Activated naive CD4-positive, alpha-beta T cell (primary cell): Measurements from ENCODE around the gene HDAC4.

Experiments
- DNase-seq, 4 experiments: peaks; one replicate each; lab custom pipeline; 2025; lab: John Stamatoyannopoulos, UW

The HDAC4 gene

DNA sequence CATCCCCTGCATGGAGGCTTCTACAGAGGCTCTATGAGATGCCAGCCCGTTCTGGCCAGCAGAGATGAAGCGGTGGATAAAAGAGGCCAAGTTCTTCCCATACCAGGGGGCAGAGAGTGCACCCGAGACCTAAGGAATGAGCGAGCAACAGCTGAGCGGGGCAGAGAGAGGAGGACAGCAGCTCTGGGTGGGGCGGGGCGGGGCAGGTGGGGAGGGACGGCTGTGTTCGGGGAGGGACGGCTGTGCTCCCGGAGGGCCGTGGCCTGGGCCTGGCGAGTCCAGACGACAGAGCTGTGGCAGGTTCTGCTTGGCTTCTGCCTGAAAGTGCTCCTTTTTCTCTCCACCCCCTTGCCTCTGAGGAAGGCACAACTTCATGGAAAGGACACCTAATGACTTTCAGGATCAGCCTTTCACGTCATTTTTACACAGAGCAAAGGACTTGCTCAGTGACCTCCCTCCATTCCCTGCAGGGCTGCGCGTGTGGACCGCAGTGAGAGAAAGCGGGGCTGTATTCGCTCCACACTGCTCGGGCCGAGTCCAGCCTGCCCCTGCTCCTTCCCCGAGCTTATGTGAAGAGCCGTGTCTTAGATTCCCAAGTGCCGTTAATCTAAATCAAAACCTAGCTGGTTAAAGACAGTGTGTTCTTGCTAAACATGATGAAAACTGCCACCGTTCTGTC, 232.9 kb downstream of the HDAC4 start:
- DNase-seq: no peak

DNA sequence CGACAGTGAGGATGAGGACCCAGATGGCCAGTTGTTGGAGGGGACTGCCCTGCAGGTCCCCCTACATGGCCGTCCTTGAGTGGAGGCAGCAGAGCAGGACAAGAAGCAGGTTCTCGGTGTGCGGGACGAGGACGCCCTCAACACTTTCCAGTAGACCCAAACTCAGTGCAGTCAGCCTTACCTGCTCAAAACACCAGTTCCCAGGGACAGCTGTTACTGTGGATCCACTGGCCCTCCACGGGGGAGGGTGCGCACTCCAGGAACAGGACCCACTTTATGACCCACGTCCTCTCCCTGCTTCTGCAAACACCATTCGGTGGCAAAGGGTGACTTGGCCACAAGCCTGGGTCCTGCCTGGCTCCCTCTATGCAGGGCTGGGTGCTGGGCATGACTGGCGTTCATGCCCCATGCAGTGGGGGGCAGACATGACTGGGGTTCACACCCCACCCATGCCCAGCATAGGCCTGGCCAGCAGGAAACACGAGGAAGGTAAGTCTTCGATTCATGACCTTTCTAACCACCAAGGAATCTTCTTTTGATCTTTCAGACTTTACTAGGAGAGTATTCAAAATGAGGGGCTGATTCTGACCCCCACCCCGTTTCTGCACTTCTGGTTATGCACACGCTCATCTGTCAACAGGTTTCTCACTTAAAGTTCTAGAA, 233.7 kb downstream of the HDAC4 start:
- DNase-seq: no peak

DNA sequence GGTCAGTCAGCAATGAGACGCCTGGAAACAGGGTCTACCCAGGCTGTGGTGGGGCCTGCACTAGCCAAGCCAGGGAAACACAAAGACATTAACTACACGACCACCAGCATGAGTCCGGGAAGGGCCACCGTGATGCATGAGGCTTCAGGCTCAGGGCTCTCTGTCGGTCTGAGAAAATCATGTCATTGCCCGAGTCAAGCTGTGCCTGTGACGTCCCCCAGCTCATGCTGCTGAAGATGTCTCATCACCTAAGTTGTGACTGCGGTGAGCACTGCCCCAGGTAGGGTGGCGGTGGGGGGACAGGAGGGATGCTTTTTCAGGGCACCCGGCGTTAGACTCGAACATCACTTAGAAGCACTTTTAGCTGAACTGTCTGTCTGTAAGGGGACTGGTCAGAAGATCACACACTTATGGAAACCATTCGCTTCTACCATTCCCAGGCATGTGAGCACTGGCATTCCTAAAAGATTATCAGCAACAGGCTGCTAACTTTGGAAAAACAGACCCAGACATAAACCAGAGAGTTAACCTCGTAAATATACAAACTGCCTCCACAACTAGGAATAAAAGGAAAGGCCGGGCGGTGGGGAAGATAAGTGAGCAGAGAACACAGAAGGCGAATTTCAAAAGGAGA, 234.5 kb downstream of the HDAC4 start:
- DNase-seq: no peak

DNA sequence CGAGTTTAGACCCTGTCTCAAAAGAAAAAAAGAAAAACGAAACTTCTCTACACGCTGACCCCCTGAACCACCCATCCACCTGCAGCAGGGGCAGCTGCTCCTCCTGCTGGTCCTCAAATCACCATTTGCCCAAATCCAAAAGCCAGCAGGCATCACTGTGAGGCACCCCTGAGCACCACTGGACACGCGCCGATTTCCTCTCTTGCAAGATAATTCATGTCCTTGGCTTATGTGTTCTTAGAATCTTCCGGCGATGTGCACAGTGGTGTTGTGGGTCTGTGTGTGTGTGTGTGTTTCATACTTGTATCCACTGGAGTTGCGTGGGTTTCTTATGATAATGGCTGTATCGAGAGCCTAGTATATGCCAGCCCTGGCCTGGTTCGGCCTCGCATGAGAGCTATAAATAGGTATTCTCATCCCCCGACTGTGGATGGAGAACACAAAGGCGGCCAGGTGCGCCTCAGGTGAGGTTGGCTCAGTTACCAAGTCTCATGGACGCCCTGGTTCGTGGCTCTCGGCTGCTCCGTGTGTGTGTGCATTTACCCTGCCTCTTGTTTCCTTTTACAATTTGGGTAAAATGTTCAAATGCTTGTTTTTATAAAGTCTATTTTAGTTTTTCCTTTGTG, 235.5 kb downstream of the HDAC4 start:
- DNase-seq: no peak

DNA sequence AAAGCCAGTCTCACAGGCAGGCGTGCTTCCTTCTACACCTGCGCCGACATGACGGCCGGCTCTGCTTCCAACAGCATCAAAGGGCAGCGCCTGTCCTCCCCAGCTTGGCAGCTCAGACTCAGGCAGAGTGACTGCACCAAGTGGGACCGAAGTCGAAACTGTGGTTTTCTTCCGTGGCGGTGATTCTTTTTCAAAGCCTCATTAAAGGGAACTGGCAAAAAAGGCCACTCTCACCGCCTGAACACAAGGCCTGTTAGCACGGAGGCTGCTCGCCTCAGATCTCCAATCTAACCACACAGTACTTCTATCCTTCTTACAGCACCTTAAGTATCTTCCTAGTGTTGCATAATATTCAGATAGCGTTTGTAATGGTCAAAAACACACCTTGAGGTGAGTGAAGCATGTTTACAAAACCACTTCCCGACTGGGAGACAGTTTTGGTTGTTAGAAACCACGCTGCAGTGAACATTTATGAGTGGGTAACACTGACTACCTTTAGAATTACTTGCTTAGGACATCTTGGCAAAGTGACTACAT, 236.4 kb downstream of the HDAC4 start:
- peak in 1 of 4 experiments; percentile 6 for DNase-seq

DNA sequence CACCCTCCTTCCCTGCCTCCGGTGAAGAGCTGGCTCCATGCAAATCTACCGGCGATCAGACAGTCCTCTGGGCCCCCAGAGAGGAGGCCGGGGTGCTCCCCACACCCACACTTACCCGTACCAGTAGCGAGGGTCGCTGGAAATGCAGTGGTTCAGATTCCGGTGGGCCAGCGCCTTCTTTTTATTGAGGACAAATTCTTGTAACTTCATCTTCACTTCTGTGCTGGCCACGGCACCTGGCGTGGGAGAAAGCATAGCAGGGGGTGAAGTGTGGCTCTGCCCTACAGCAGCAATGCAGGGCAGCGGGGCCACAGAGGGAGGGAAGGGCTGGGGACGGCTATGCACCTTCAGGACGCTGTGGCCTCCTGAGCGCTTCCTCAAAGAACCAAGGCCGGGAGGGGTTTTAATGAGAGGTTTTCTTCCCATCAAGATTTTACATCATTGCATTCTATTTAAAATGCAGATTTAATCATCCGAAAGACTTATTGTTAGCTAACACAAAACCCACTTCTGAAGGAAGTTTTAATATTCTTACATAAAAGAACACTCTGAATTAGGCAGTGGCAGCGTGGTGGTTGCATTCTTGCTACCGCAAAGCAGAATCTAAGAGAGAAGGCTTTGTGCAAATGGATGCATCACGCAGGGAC, 237.0 kb downstream of the HDAC4 start:
- no peak for DNase-seq

DNA sequence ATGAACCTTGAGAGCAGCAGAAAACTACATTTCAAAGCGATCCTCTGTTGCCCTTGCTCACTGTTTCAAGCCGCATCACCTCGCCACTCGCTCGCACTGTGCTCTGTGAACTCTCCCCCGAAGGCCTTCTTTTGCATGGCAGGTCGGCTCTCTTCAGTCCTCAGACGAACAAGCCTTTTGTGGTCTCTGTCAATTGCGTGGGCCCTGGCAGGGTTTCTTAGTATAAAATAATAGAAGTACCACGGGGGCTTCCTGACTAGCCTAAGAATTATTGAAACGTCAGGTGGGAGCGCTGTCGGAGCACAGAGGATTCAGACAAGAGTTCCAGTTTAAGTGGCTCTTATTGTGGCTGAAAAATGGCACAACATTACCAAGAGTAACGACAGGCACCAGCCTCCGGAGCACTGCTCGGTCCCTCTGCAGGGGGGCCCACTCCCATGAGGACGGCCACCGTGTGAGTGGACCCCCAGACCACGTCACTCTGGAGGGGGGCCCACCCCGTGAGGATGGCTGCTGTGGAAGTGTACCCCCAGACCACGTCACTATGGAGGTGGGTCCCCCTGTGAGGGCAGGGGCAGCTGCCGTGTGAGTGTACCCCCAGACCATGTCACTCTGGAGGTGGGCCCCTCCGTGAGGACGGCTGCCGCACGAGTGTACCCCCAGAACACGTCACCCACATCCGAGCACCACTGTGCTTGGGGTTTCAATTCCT, 237.7 kb downstream of the HDAC4 start:
- no peak for DNase-seq

DNA sequence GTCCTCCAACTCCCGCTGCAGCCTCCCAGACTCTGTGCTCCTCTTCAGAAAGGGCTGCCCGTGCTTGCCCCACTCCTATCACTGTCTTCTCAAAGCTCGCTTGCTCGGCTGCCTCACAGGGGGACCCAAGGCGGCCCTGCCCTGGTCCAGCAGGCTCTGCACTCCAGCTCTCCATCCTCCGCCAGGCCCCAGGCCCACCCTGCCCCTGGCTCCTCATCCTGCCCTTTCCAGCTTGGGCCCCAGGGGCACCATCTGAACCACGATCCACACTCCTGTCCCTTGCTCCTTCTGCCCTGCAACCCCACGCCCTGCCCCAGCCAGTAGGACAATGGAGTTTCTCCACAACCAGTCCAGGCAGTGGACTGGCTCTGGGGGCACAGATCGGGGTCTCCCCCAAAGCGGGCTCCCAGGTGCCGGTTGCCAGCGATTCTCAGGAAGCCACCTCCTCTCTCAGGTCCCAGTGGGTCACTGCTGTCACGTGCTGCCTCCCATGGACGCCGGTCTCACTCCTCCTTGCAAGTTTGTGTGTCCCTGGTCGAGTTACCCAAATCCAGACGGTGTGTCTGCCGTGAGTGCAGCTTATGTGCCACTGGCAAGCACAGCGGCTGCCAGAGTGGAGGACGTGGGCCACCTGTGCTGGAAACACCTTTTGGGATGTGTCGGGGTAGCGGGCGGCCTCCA, 238.5 kb downstream of the HDAC4 start:
- DNase-seq: no peak

DNA sequence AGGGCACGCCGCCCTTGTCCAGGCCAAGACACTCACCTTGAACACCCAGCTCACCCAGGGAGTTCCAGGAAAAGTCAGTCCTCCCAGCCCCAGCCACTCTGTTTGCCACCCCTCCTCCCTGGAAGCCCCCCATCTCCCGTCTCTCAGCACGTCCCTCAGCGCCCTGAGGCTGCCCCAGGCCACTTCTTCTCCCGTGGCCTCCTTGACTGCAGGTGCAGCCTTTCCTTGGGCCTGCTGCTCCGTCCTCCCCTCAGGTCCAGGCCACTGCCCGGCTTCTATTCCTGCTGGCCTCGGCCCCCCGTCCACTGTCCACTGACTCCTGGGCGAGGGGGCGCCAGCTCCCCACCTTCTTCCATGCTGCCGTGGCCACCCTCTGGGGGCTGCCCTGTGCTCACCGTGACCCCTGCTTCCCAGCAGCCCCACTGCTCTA, 239.1 kb downstream of the HDAC4 start:
- no peak for DNase-seq

DNA sequence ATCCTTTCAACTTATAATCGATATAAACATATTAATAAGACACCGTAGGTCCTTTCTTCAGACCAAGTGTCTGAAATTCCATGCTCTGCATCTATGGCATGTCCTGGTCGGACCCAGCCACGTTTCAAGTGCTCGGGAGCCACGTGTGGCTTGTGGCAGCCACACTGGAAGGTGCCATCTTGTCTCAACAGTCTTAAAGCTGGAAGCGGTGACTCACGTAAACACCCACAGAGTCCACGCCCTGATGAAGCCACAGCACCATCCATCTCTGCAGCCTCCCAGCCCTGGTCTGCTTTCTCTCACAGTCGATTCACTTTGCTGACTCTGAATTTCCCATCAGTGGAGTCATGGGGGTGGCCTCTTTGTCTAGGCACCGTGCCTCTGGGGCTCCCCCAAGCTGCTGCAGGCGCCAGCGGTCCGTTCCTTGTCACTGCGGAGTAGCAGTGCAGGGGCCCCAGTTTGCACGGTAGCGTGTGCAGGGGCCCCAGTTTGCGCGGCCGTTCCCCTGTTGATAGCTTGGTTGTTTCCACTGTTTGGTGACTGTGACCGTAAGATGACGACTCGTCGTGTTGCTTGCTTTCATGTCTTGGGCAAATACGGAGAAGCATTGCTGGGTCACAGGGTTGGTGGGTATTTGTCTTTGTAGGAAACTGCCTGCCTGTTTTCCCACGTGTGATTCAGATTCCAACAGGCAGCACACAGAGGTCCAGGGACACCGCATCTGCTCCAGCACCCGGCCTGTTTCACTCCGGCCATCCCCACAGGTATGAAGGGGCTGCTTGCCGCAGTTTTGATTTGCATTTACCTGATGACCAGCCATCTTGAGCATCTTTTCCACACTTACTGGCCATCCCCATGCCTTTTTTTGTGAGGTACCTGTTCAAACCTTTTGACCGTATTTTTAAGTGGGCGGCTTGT, 240.3 kb downstream of the HDAC4 start:
- DNase-seq: no peak

DNA sequence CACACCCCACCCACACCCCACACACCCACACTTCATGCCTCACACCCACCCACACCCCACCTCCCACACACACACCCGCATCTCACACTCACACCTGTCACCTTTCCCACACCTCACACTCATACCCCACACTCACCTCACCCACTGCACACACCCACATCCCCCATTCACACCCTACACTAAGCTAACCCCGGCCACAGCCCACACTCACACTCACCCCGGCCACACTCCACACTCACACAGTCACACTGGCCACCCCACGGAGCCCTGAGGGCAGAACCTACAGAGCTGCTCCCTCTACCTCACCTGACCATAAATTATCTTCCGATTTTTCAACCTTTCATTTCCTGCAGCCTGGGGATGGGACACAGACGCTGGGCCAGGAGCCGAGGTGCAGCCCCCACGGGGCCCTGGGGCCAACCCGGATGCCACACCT, 241.3 kb downstream of the HDAC4 start:
- no peak for DNase-seq

DNA sequence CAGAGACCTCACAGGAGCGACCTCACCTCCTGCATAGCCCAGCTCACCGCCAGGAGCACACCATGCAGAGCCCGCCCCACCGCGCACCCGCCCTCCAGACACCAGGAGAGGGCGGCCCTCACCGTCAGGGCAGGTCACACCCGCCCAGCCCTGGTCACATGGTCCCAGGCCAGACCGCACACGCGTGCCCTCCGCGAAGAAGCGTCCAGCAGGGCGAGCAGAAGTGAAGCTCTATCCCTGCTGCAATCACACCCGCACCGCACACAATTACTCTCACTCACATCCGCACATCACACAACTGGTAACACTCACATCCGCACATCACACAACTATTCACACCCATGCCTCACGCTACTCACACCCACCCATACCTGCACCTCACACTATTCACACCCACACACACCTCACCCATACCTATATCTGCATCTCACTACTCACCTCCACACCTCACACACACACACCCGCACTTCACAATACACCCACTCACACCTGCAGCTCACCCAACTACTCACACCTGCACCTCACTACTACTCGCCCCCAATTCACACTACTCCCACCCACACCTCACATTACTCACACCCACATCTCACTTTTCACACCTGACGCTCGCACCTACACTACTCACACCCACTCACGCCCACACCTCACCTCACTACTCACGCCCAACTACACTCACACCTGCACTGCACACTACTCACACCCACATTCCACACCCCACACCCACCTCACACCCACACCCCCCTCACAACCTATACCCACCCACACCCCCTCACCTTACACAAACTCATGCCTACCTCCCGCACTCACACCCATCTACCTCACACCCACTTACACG, 242.0 kb downstream of the HDAC4 start:
- DNase-seq: no peak

DNA sequence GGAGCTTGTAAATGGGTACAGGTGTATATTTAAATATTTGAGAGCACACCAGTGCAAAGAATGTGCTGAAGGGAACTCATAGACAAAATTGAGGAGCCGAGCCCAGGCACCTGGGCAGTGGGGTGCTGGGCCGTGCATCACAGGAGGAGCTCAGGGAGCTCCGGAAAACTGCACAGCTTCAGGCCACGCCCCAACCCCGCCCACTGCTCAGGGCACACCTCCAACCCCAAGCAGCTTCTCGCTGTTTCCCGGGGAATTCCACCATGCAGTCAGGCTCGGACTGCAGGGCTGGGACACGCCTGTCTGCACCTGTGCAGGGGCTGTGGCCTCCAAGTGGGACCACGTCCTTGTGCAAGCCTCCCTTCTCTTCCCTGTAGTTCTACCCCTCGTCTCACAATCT, 243.0 kb downstream of the HDAC4 start:
- DNase-seq: no peak

DNA sequence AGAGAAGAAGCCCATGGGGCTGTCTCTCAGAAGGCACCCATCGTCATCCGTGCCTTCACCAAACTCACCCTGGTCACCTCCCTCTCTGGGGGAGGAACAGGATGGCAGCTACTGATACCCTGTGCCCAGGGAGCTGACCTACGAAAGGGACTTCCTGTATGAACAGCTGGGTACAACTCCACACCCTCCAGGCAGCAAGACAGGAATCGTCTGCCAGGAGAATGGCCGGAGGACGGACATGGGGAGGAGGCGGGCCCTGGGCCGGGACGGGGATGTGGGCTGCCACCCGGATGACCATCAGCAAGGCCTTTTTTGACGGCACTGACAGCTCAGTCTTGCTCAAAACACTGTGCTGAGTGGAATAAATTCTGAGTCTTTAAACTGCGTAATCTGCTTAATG, 243.6 kb downstream of the HDAC4 start:
- no peak for DNase-seq

DNA sequence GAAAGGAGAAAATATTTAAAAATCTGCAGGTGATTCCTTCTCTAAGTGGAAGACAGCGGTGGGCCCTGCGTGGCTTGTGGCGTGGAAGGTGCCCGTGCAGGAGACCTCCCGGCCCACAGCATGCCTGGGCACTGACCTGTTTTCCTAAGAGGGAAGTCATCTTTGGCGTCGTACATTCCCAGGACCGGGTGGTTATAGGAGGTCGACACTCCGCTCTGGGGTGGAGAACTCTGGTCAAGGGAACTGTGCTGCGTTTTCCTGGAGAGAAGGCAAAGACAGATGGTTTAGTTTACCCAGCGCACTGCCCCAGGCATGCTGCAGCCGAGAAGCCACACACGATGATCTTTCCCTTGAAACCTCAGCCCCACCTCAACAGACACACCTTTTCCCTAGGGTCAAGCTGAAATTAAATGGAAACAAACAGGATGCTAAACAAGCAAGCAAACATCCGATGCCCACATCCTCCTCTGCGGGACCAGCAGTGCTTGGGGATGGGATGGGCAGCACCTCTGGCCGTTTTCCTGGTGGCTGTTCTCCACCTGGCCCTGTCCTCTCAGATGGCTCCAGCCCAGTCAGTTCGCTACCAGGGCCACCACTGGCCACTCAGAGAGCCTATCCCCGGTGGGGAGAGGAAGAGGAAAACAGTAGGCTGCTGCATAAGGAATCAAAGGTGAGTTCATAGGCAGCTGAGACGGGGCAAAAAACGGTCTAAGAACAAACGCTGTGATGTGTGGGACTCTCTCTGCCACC, 244.1 kb downstream of the HDAC4 start:
- DNase-seq: no peak

DNA sequence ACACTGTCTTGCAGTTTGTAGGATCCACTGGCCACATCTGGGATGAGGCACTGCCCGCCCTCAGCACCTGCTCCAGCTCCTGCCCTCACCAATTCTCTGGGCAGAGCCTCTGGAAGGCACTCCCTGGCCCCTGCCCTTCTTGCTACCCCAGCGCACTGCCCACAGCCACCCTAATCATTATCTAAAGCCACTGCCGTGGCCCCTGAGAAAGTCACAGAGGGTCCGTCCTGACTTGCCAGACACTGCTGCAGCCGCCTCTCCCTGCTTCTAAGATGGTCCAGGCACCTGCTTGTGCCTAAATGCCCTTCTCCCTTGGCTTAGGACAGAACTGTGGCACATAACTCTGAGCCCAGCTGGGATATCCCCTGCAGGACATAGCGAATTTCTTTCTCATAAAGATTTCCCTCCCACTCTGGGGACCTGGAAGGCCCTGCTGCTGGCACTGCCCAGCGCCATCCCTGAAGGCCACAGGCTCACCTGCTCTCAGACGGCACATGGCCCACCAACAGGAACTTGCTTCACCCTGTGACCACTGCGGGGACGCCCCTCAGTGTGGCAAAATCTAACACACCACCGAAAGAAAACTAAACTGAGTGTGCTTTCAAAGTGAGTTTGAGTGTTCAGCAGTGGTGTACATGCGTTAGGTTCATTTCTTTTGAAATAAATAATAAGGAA, 244.9 kb downstream of the HDAC4 start:
- no peak for DNase-seq

DNA sequence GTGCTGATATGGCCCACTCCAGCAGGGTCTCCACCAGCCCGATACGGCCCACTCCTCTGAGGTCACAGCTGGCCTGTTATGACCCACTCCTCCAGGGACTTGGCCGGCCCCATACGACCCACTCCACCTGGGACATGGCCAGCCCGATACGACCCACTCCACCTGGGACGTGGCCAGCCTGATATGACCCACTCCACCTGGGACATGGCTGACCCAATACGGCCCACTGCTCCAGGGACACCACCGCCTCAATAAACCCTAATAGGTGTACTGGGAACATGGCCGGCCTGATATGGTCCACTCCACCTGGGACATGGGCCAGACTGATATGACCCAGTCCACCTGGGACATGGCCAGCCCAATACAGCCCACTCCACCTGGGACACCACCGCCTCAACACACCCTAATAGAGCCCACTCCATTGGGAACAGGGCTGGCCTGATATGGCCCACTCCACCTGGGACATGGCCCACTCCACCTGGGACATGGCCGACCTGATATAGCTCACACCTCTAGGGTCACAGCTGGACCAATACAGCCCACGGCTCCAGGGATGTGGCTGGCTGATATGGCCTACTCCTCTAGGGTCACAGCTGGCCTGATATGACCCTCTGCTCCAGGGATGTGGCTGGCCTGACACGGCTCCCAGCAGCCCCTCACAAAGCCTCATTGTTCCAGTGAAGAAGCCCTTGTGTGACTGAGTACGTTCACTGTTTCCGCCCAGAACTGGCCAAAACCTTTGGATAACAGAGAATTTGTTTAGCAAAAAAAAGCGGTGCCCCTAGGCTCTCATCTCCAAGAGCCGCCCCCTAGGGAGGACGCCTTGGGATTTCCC, 245.6 kb downstream of the HDAC4 start:
- no peak for DNase-seq
